OCI-LY1 (cell line): ENCODE results near the gene LGR5.

ENCODE experiments used
- H2AFZ ChIP-seq: fragments of 200-600 bp; sonication (generic), shearing (Covaris generic); 2 replicates; pipeline ENCODE4 v1.6.0; 2014; ENCODE audit warnings: antibody characterized with exemption, mild to moderate bottlenecking, low read length
- H3F3A ChIP-seq: fragments of 200-600 bp; sonication (generic), shearing (Covaris generic); 2 replicates; pipeline ENCODE4 v1.6.0; 2014; ENCODE audit warnings: mild to moderate bottlenecking, antibody characterized with exemption, low read length, moderate library complexity; ENCODE audit not compliant: insufficient read depth
- H3K27ac ChIP-seq: fragments of 200-600 bp; sonication (generic); 2 replicates; pipeline ENCODE4 v1.5.1; 2014; ENCODE audit warnings: low read length, mixed run types, mild to moderate bottlenecking, low read depth; ENCODE audit not compliant: poor library complexity, severe bottlenecking
- H3K27me3 ChIP-seq: fragments of 200-600 bp; sonication (generic); 2 replicates; pipeline ENCODE4 v1.6.0; 2014; ENCODE audit warnings: antibody characterized with exemption, mild to moderate bottlenecking, low read length, moderate library complexity; ENCODE audit not compliant: insufficient read depth
- H3K36me3 ChIP-seq: fragments of 200-600 bp; sonication (generic); 2 replicates; pipeline ENCODE4 v1.6.1; 2014; ENCODE audit warnings: mild to moderate bottlenecking, antibody characterized with exemption, low read length, moderate library complexity, mixed read lengths; ENCODE audit not compliant: insufficient read depth
- H3K4me1 ChIP-seq: fragments of 200-600 bp; sonication (generic); 2 replicates; pipeline ENCODE4 v1.5.1; 2014; ENCODE audit warnings: mild to moderate bottlenecking, low read length, moderate library complexity; ENCODE audit not compliant: insufficient read depth, severe bottlenecking
- H3K4me2 ChIP-seq: fragments of 200-600 bp; sonication (generic), shearing (Covaris generic); 2 replicates; pipeline ENCODE4 v1.6.1; 2014; ENCODE audit warnings: low read length
- H3K4me3 ChIP-seq: fragments of 200-600 bp; sonication (generic); 2 replicates; pipeline ENCODE4 v1.5.1; 2014; ENCODE audit warnings: low read length, low read depth, mild to moderate bottlenecking, mixed read lengths; ENCODE audit not compliant: poor library complexity, severe bottlenecking
- H3K79me2 ChIP-seq: fragments of 200-600 bp; shearing (Covaris generic); 2 replicates; pipeline ENCODE4 v1.6.1; 2016; ENCODE audit warnings: mixed run types, low read length, mixed read lengths; ENCODE audit not compliant: insufficient read depth
- H3K9ac ChIP-seq: fragments of 200-600 bp; sonication (generic), shearing (Covaris generic); 2 replicates; pipeline ENCODE4 v1.6.1; 2014; ENCODE audit warnings: mild to moderate bottlenecking, low read length, mixed read lengths
- H3K9me2 ChIP-seq: fragments of 200-600 bp; sonication (generic), shearing (Covaris generic); 2 replicates; pipeline ENCODE4 v1.6.1; 2014; ENCODE audit warnings: low read depth, mild to moderate bottlenecking, low read length, mixed read lengths
- H3K9me3 ChIP-seq: fragments of 200-600 bp; shearing (Covaris generic); 2 replicates; pipeline ENCODE4 v1.6.1; 2014; ENCODE audit warnings: low read length, mixed read lengths
- H4K20me1 ChIP-seq: fragments of 200-600 bp; sonication (generic), shearing (Covaris generic); 2 replicates; pipeline ENCODE4 v1.6.0; 2016; ENCODE audit warnings: mild to moderate bottlenecking, low read length; ENCODE audit not compliant: insufficient read depth
- EZH2 ChIP-seq: fragments of 200-600 bp; sonication (generic), shearing (Covaris generic); IDR thresholded peaks from 2 replicates; pipeline ENCODE4 v1.8.0; 2017; ENCODE audit warnings: borderline replicate concordance, mixed run types, mild to moderate bottlenecking, antibody characterized with exemption, low read length, moderate library complexity, mixed read lengths
- TF ChIP-seq, protein P1 (sequence below): fragments of 200-600 bp; sonication (generic), shearing (Covaris generic); IDR thresholded peaks from 2 replicates; pipeline ENCODE4 v1.5.1; 2017; ENCODE audit warnings: mild to moderate bottlenecking, antibody characterized with exemption, low read length, moderate library complexity, mixed read lengths

LGR5 gene

DNA sequence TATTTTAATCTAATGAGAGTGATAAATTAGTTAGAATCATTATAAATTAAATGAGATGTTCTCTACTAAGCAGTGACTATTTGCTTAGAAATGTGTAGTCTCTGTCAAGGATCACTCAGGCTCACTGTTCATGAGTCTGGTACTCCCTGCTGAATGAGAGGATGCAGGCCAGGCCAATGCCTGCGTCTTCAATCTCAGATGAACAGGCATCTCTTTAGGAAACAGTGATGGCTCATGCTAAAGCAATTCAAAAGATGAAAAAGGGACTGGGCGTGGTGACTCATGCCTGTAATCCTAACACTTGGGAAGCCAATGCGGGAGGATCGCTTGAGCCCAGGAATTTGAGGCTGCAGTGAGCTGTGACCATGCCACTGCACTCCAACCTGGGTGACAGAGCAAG is 117.3 kb downstream of the LGR5 start:
- Histone ChIP-seq H3K9ac (no peak overlapping the region), H4K20me1 (no peaks in the 10 kb centered on the region), H3K36me3 (no peaks in the 10 kb centered on the region), H3K9me2 (no peaks in the 10 kb centered on the region), H3K27me3 (no peaks in the 10 kb centered on the region), H3K27ac (no peak overlapping the region), H3F3A (no peaks in the 10 kb centered on the region), H3K4me3 (no peak overlapping the region), H3K9me3 (no peaks in the 10 kb centered on the region), H3K4me2 (no peak overlapping the region), H3K79me2 (no peaks in the 10 kb centered on the region), H2AFZ (no peak overlapping the region), H3K4me1 (no peaks in the 10 kb centered on the region)
- TF ChIP-seq, protein P1, sequence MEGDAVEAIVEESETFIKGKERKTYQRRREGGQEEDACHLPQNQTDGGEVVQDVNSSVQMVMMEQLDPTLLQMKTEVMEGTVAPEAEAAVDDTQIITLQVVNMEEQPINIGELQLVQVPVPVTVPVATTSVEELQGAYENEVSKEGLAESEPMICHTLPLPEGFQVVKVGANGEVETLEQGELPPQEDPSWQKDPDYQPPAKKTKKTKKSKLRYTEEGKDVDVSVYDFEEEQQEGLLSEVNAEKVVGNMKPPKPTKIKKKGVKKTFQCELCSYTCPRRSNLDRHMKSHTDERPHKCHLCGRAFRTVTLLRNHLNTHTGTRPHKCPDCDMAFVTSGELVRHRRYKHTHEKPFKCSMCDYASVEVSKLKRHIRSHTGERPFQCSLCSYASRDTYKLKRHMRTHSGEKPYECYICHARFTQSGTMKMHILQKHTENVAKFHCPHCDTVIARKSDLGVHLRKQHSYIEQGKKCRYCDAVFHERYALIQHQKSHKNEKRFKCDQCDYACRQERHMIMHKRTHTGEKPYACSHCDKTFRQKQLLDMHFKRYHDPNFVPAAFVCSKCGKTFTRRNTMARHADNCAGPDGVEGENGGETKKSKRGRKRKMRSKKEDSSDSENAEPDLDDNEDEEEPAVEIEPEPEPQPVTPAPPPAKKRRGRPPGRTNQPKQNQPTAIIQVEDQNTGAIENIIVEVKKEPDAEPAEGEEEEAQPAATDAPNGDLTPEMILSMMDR = no peak
- TF ChIP-seq EZH2 = no peak

DNA sequence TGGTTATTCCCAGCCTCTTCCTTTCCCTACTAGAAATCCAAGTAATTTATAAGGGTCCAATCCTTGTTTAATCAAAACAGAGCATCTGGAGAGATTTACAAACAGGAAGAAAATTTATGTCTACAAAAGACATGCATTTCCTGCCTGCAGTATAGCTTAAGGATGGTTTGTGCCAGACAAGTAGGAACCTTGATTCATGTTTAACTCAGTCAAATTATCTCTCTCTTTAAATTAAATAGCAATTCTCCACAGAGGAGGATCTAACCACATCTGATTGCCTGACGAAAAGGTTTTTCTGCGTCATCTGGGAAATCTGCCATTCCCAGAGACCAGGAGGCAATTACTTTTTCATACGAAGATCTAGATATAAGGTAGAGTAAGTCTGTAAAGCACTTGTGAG is 118.8 kb downstream of the LGR5 start:
- Histone ChIP-seq H2AFZ (no peak overlapping the region), H4K20me1 (no peaks in the 10 kb centered on the region), H3K9me2 (no peaks in the 10 kb centered on the region), H3F3A (no peaks in the 10 kb centered on the region), H3K9me3 (no peaks in the 10 kb centered on the region), H3K36me3 (no peaks in the 10 kb centered on the region), H3K4me2 (no peak overlapping the region), H3K27ac (no peak overlapping the region), H3K4me3 (no peak overlapping the region), H3K9ac (no peak overlapping the region), H3K79me2 (no peaks in the 10 kb centered on the region), H3K27me3 (no peaks in the 10 kb centered on the region), H3K4me1 (no peaks in the 10 kb centered on the region)
- no peak for TF ChIP-seq EZH2
- TF ChIP-seq, protein P1 = no peak

DNA sequence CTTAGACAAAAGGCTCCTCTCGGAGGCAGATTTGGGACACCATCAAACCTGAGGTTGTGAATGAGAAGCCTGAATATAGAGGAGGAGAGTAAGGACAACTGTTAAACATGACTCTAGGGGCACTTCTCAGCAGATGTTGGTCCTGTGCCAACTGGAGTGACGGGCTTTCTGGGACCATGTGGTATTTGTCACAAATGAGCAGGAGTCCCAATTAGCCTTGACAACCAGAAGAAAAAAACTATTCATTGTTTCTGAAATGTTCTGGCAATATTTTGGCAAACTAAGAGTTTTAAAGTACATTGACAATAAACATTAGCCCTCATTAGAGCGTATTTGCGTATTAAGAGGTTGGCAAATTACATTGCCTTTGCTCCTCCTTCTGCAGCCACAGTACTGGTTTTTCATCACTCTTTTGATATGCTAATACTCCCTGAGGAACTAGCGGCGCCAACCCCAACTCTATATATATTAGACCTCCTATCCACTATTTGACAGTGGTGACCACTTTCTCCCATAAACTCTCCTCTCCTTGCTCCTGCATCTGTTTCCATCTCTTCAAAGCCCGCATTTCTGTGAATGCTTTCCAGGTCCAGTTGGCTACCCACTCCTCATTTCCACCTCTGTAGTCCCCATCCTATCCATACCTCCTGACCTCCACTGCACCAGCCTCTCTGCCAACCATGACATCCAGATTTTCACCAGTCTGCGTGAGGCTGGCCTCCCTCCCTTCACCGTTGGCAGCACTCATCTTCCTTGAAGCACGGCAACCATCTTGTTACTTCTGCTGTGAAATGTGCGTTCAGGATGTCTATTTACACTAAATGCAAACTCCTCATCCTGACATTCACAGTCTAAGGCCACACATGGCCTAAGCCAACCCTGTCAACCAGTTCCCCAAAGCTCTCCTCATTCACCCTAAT is 123.3 kb downstream of the LGR5 start:
- no peak overlapping the region for H3K4me2 ChIP-seq
- no peak overlapping the region for H3K27ac ChIP-seq
- TF ChIP-seq, protein P1 = no peak
- TF ChIP-seq EZH2 = no peak
- no peak overlapping the region for H3K9ac ChIP-seq
- H3K4me1 ChIP-seq = no peaks in the 10 kb centered on the region
- no peaks in the 10 kb centered on the region for H3K9me3 ChIP-seq
- no peaks in the 10 kb centered on the region for H3F3A ChIP-seq
- no peak overlapping the region for H2AFZ ChIP-seq
- H4K20me1 ChIP-seq = no peaks in the 10 kb centered on the region
- H3K79me2 ChIP-seq = no peaks in the 10 kb centered on the region
- H3K36me3 ChIP-seq = no peaks in the 10 kb centered on the region
- H3K4me3 ChIP-seq = no peak overlapping the region
- no peaks in the 10 kb centered on the region for H3K9me2 ChIP-seq
- H3K27me3 ChIP-seq = no peaks in the 10 kb centered on the region
